ENCODE measurements around the gene IL9R. TPM values are rescaled to one million over a fixed set of nuclear protein-coding genes. Genes with fewer than 3 reads are reported as not detected.
"Not testable (repeated sequence)": the region's sequence is repeated elsewhere in the genome, so short reads cannot be mapped to it uniquely, and the experiment has no call there.

Gene IL9R
- total RNA-seq, 1 donor from 2014 or later = 0.86 TPM

DNA sequence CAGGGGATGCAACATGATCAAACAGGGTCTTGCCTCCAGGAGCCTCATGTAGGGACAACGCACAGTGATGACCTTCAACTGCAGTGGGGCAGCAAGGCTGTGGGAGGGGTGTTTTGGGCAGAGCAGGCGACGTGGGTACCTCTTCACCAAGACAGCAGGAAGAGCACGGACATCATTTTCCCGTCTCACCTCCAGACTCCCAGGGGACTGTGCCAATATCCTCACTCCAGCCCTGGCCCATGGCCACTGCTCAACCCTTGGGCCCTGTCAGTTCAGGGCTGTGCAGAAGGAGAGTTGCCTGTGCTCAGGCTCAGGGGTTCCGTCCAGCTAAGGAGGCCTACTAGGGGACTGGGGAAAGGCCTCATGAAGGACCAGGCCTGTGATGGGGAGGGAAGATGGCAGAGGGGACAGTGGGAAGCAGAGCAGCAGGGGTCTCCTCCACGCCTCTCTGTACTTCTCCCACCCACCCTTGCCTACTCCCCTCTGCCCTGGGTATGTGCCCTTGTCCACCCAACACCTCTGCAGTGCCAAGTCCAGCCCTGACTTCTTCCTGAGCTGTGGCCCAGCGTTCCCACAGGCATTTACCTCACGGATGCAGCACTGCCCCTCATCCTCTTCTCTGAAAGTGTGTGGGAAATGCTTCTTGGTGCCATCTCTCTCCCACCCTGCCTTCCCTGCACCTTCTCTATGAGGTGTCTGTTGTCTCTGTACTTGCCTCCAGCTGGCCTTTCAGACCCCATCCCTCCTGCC lies 1.4 kb downstream of the IL9R start:
- no peak for DNase-seq (ENCODE audit: low spot score)

DNA sequence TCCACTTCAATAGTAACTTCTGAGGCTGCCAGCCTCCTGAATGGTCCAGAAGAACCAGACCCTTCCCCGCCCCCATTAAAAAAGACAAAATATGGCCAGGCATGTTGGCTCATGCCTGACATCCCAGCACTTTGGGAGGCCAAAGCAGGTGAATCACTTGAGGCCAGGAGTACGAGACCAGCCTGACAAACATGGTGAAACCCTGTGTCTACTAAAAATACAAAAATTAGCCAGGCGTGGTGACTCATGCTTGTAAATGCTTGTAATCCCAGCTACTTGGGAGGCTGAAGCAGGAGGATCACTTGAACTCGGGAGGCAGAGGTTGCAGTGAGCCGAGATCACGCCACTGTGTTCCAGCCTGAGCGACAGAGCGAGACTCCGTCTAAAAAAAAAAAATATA lies 2.3 kb downstream of the IL9R start:
- not testable (repeated sequence) for DNase-seq (ENCODE audit: low spot score)

GRCh38 chrX:156000361-156000926 lies 2.9 kb downstream of the IL9R start:
- DNase-seq (ENCODE audit: low spot score) = no peak

- no peak for DNase-seq (ENCODE audit: low spot score)
These were observed 3.6 kb downstream of the IL9R start for GRCh38 chrX:156001001-156001666.

- DNase-seq (ENCODE audit: low spot score) = no peak
These were observed 4.1 kb downstream of the IL9R start for GRCh38 chrX:156001667-156002021.

GRCh38 chrX:156002507-156002906 lies 5.0 kb downstream of the IL9R start:
- no peak for DNase-seq (ENCODE audit: low spot score)

- DNase-seq (ENCODE audit: low spot score) = no peak
These were observed 6.1 kb downstream of the IL9R start for GRCh38 chrX:156003486-156004185.

DNA sequence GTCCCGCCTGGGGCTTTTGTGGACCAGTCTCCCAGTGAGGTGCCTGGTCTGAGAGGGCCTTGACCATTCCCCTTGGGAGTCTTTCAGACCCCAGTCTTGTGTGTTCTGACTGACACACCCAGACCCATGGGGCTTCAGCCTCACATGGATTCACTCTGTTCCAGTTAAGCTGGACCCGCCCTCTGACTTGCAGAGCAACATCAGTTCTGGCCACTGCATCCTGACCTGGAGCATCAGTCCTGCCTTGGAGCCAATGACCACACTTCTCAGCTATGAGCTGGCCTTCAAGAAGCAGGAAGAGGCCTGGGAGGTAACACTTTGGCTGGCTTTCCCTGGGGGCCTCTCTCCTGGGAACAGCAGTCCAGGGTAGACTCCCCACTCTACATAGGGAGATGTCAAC lies 6.8 kb downstream of the IL9R start:
- no peak for DNase-seq (ENCODE audit: low spot score)

- DNase-seq (ENCODE audit: low spot score) = no peak
These were observed 7.2 kb downstream of the IL9R start for GRCh38 chrX:156004740-156005139.

GRCh38 chrX:156005144-156005543 lies 7.6 kb downstream of the IL9R start:
- no peak for DNase-seq (ENCODE audit: low spot score)

GRCh38 chrX:156006468-156006867 lies 9.0 kb downstream of the IL9R start:
- DNase-seq (ENCODE audit: low spot score) = not testable (repeated sequence)

- not testable (repeated sequence) for DNase-seq (ENCODE audit: low spot score)
These were observed 10.9 kb downstream of the IL9R start for GRCh38 chrX:156008379-156008778.

- DNase-seq (ENCODE audit: low spot score) = no peak
These were observed 11.4 kb downstream of the IL9R start for GRCh38 chrX:156008915-156009314.

DNA sequence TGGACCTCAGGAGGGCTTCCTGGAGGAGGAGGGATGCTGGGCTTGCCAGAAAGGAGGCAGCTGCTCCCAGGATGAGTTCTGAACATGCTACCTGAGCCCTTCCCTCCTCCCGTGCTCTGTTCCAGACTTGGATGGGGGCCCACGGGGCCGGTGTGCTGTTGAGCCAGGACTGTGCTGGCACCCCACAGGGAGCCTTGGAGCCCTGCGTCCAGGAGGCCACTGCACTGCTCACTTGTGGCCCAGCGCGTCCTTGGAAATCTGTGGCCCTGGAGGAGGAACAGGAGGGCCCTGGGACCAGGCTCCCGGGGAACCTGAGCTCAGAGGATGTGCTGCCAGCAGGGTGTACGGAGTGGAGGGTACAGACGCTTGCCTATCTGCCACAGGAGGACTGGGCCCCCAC lies 12.2 kb downstream of the IL9R start:
- DNase-seq (ENCODE audit: low spot score) = not testable (repeated sequence)

DNA sequence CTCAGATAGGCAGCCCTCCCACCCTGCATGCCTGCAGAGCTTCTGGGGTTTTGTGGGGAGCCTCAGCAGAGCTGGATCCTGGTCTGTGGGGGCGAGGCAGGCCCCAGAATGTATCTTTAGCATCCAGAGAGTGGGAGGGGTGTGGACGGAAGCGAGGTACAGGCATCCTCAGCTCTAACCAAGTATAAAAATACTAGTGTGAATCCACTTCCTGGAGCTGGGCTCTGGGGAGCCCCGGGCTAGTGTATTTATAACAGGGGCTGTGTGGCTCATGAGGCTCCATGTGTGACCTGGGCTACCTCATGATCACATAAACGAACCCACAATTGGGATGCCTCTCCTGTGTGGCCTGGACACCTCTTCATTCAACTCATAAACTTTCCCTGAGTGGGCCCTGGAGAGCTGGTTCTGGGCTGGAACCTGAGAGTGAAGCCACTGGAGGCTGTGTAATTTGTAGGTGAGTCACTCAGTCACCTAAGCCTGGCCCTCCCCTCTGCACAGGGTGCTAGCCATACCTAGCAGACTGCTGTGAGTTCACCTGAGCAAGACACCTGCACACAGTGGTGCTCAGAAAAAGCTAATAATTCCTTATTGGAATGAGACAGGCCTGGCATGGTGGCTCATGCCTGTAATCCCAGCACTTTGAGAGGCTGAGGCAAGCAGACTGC lies 15.9 kb downstream of the IL9R start:
- DNase-seq (ENCODE audit: low spot score) = not testable (repeated sequence)

DNA sequence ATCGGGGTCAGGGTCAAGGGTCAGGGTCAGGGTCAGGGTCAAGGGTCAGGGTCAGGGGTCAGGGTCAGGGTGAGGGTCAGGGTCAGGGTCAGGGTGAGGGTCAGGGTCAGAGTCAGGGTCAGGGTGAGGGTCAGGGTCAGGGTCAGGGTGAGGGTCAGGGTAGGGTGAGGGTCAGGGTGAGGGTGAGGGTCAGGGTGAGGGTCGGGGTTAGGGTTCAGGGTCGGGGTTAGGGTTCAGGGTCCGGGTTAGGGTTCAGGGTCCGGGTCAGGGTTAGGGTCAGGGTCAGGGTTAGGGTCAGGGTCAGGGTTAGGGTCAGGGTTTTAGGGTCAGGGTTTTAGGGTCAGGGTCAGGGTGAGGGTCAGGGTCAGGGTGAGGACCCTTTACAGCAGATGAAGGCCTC lies 22.4 kb downstream of the IL9R start:
- not testable (repeated sequence) for DNase-seq (ENCODE audit: low spot score)

DNA sequence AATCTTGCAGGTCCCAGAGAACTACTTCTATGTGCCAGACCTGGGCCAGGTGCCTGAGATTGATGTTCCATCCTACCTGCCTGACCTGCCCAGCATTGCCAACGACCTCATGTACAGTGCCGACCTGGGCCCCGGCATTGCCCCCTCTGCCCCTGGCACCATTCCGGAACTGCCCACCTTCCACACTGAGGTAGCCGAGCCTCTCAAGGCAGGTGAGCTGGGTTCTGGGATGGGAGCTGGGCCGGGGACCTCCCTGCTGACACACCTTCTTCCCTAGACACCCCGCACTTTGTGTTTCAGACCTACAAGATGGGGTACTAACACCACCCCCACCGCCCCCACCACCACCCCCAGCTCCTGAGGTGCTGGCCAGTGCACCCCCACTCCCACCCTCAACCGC lies 25.5 kb downstream of the IL9R start:
- DNase-seq (ENCODE audit: low spot score) = not testable (repeated sequence)

GRCh38 chrX:156024949-156025492 lies 27.5 kb downstream of the IL9R start:
- DNase-seq (ENCODE audit: low spot score) = not testable (repeated sequence)

DNA sequence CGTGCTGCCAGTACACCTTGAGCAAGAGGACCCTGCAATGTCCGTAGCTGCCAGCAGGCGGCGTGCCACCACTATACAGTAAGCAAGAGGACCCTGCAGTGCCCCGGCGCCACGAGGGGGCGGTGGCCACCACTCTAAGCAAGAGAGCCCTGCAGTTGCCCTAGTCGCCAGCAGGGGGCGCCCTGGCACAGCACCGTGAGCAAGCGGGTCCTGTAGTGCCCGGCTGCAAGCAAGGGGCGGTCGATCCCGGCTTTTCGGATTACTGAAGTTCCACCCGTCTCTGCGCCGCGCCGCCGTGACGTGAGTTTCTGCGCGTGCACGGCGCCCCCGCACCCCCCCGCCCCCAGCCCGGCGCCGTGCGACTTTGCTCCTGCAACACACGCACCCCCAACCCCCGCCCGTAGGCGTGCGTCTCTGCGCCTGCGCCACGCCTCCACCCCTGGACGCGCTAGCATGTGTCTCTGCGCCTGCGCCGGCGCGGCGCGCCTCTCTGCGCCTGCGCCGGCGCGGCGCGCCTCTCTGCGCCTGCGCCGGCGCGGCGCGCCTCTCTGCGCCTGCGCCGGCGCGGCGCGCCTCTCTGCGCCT lies 31.2 kb downstream of the IL9R start:
- not testable (repeated sequence) for DNase-seq (ENCODE audit: low spot score)

GRCh38 chrX:156029296-156029695 lies 31.8 kb downstream of the IL9R start:
- DNase-seq (ENCODE audit: low spot score) = not testable (repeated sequence)
